ENCODE measurements around the gene RPA1.

DNA sequence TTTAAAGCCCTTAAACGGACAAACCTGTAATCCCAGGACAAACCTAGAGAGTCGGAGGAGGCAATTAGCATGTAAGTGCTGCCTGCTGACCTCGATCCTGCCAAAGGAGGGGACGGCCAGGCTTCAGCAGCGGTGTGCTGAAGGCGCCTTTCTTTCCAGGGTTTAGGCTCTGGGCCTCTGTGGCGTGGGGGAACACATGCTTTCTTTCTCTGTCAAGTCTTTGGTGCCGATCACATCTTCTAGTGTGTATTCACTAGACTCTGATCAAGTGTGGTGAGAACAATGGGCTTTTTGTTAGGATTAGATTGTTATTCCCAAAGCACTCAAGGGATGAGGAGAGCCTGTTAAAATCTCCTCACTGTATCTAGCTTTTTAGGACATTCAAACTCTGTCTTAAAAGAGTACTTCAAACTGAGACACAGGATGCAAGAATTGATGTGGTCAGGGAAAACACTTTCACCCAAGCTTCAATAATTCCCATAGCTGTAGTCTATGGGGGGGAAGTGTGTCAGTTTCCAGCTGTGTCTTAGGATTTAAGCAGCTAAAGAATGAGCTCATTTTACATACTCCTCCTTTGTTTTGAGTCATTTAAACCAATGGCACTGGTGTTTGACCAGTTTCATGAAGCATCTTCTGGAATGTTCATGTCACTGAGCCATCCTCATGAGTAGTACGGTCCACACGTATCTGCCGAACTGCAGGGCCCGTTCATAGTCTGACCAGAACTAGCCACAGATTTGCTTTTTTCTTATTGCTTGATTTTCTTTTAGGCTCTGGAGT is 51.2 kb downstream of the RPA1 start:
- TF ChIP-seq TEAD4 (CRISPR knock-in tag; IDR thresholded peaks at IDR 0.05) (no peak), ESRRA (CRISPR knock-in tag; IDR thresholded peaks at IDR 0.05; ENCODE audit: borderline replicate concordance) (no peak)
- TF ChIP-seq, protein P1, sequence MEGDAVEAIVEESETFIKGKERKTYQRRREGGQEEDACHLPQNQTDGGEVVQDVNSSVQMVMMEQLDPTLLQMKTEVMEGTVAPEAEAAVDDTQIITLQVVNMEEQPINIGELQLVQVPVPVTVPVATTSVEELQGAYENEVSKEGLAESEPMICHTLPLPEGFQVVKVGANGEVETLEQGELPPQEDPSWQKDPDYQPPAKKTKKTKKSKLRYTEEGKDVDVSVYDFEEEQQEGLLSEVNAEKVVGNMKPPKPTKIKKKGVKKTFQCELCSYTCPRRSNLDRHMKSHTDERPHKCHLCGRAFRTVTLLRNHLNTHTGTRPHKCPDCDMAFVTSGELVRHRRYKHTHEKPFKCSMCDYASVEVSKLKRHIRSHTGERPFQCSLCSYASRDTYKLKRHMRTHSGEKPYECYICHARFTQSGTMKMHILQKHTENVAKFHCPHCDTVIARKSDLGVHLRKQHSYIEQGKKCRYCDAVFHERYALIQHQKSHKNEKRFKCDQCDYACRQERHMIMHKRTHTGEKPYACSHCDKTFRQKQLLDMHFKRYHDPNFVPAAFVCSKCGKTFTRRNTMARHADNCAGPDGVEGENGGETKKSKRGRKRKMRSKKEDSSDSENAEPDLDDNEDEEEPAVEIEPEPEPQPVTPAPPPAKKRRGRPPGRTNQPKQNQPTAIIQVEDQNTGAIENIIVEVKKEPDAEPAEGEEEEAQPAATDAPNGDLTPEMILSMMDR (IDR thresholded peaks at IDR 0.05) = no peak
- TF ChIP-seq, protein P2, sequence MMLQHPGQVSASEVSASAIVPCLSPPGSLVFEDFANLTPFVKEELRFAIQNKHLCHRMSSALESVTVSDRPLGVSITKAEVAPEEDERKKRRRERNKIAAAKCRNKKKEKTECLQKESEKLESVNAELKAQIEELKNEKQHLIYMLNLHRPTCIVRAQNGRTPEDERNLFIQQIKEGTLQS (CRISPR knock-in tag; conservative IDR thresholded peaks at IDR 0.05) = no peak

Measured in WTC11 (cell line).